Activated T-cell treated with anti-CD3 and anti-CD28 coated beads for 1 hour (primary cell): Measurements from ENCODE around the gene LCE1A.

Source experiments
- DNase-seq: peaks from one replicate; pipeline ENCODE4 v3.0.0-alpha.2; 2020; ENCODE audit warnings: low read depth

LCE1A gene

DNA sequence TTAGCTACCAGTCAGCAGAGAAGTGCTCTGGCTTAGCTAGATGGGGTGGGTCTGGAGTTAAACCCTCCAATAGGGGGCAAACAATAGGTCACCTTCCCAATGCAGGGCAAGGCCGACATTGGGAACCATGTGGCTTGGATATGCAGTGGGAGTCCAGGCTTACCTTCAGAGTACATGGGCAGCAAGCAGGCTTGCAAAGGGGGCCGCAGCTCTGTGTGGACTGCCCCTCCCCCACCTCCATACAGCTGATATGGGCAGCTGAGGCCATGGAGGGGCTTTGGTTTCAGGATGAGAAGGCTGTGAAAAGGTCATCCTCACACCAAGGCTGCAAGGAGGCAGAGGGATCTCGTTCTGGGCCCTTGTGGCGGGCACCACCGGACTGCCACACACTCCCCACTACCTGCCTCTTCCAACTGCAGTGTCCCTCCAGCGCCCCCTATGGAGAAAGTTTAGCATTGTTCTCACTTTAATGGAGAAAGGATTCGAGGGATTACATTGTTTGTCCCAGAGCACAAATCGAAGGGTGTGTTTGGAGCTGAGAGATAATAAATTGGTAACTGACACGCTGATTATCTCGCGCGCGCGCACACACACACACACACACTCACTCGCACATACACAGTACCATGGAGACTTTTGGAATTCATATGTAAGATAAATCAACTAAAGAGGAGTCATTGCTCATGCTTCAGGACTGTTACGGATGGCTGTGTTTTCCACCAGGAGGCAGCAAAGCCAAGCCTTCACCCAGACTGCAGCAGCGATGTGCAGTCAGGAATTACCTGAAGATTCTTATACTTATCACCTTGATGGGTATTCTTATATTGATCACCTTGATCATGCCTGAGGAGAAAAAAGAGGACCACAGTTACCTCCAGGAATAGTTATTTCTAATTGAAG lies 43.8 kb downstream of the LCE1A start:
- no peak for DNase-seq

DNA sequence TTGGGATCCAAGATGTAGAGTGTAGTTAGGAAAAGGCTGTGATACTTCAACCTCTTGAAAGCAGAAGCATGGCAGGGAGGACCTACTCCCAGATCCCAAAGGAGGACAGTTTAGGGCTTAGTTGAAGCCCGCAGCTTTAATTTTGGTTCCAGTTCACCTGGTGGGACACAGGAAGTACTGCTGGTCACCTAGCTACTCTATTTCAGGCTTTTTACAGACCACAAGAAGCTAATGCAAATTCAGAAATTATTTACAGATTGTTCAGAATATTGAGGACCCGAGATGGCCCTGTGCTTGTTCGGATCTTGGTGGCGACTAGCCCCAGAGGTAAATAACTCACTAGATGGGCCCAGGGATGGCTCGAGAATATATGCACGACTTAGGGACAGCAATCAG lies 44.5 kb downstream of the LCE1A start:
- DNase-seq, result no peak

DNA sequence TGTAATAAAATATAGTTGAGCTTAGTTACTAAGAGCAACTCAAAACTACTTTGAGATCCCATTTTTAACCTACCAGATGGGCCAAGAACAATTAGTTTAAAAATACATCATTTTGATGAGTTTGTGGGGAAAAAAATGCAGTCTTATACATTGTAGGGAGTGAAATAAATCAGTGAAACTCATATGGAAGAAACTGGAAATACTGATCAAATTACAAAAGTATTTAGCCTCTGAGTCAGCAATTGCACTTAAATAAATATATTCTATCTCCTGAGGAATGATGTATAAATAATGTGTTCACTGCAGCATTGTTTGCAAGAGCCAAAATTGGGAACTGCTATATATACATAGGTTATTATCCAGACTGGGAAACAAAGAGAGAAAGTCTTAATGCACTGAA lies 46.2 kb downstream of the LCE1A start:
- no peak for DNase-seq

DNA sequence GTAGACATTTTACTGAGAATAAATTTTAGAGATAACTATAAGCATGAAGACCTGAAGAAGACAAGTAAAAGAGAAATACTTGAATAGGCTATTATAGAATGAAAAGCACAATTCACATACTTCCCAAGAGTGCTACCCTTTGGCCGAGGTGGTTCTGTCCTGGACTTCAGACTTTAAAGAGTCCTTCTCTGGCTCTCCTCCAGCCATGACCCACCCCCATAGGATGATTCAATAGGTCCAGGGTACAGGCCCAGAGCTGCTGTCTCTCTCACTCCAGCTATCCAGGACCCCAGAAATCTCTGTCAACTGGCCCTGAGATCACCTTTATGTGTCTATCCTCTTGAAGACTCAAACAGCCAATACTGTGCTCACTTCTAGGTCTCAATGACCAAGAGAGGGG lies 49.6 kb downstream of the LCE1A start:
- no peak for DNase-seq
